Loucy (cell line): Measurements from ENCODE around the gene QRFP.

Experiments used
- H2AFZ ChIP-seq: fragments of 200-600 bp; sonication (generic); 2 replicates; pipeline ENCODE4 v1.6.0; 2016; ENCODE audit warnings: antibody characterized with exemption, mild to moderate bottlenecking, low read length, moderate library complexity
- H3F3A ChIP-seq: fragments of 200-600 bp; 2 replicates; pipeline ENCODE4 v1.6.0; 2016; ENCODE audit warnings: antibody characterized with exemption, low read depth, mild to moderate bottlenecking
- H3K27me3 ChIP-seq: fragments of 200-600 bp; sonication (generic); 2 replicates; pipeline ENCODE4 v1.6.1; 2014; ENCODE audit warnings: low read length, mild to moderate bottlenecking; ENCODE audit not compliant: insufficient read depth, poor library complexity, severe bottlenecking
- H3K36me3 ChIP-seq: fragments of 200-600 bp; sonication (generic); 2 replicates; pipeline ENCODE4 v1.6.1; 2016; ENCODE audit warnings: low read length; ENCODE audit not compliant: insufficient read depth
- H3K4me1 ChIP-seq: fragments of 200-600 bp; sonication (generic); 2 replicates; pipeline ENCODE4 v1.5.1; 2014; ENCODE audit warnings: low read length, mild to moderate bottlenecking; ENCODE audit not compliant: insufficient read depth, poor library complexity, severe bottlenecking
- H3K4me2 ChIP-seq: fragments of 200-600 bp; sonication (generic); 2 replicates; pipeline ENCODE4 v1.6.0; 2014; ENCODE audit warnings: antibody characterized with exemption, low read length, low read depth, mild to moderate bottlenecking; ENCODE audit not compliant: poor library complexity, severe bottlenecking
- H3K4me3 ChIP-seq: fragments of 200-600 bp; sonication (generic); 2 replicates; pipeline ENCODE4 v1.5.1; 2014; ENCODE audit warnings: low read length, mild to moderate bottlenecking, mixed read lengths; ENCODE audit not compliant: poor library complexity, severe bottlenecking
- H3K79me2 ChIP-seq: fragments of 200-600 bp; sonication (generic); 2 replicates; pipeline ENCODE4 v1.6.1; 2014; ENCODE audit warnings: low read length; ENCODE audit not compliant: insufficient read depth
- H3K9ac ChIP-seq: fragments of 200-600 bp; sonication (generic); 2 replicates; pipeline ENCODE4 v1.6.0; 2014; ENCODE audit warnings: mild to moderate bottlenecking, low read depth, low read length, moderate library complexity; ENCODE audit not compliant: poor library complexity, severe bottlenecking
- H3K9me2 ChIP-seq: fragments of 200-600 bp; sonication (generic); replicated peaks from 2 replicates; pipeline ENCODE4 v1.6.1; 2016; ENCODE audit warnings: low read depth, low read length, mixed read lengths
- H3K9me3 ChIP-seq: fragments of 200-600 bp; sonication (generic); 2 replicates; pipeline ENCODE4 v1.6.1; 2014; ENCODE audit warnings: mild to moderate bottlenecking, antibody characterized with exemption, low read length, low read depth; ENCODE audit not compliant: insufficient read depth
- H4K20me1 ChIP-seq: fragments of 200-600 bp; sonication (generic); 2 replicates; pipeline ENCODE4 v1.6.0; 2014; ENCODE audit warnings: antibody characterized with exemption, low read length, mild to moderate bottlenecking; ENCODE audit not compliant: insufficient read depth, poor library complexity, severe bottlenecking
- EZH2phosphoT487 ChIP-seq: fragments of 200-600 bp; IDR thresholded peaks from 2 replicates; pipeline ENCODE4 v1.6.1; 2018; ENCODE audit warnings: antibody characterized with exemption, mild to moderate bottlenecking, moderate library complexity, borderline replicate concordance
- TF ChIP-seq, protein P1 (sequence below): fragments of 200-600 bp; sonication (generic); conservative IDR thresholded peaks from 2 replicates; pipeline ENCODE4 v1.5.1; 2014; ENCODE audit warnings: mild to moderate bottlenecking, antibody characterized with exemption, low read length

Gene QRFP

GRCh38 chr9:130872093-130872492, 24.5 kb downstream of the QRFP start:
- Histone ChIP-seq H4K20me1 (peaks cover 3% of the 10 kb centered on the region), H3K27me3 (no peaks in the 10 kb centered on the region), H3F3A (no peaks in the 10 kb centered on the region), H3K9me2 (no peaks in the 10 kb centered on the region), H3K4me1 (no peaks in the 10 kb centered on the region), H3K9me3 (no peaks in the 10 kb centered on the region), H3K4me3 (no peak overlapping the region), H3K9ac (no peak overlapping the region), H2AFZ (no peak overlapping the region), H3K4me2 (no peak overlapping the region), H3K36me3 (peaks cover 41% of the 10 kb centered on the region; the same call in 1 of the 2 replicates), H3K79me2 (no peaks in the 10 kb centered on the region)
- no peak for TF ChIP-seq EZH2phosphoT487
- TF ChIP-seq, protein P1, sequence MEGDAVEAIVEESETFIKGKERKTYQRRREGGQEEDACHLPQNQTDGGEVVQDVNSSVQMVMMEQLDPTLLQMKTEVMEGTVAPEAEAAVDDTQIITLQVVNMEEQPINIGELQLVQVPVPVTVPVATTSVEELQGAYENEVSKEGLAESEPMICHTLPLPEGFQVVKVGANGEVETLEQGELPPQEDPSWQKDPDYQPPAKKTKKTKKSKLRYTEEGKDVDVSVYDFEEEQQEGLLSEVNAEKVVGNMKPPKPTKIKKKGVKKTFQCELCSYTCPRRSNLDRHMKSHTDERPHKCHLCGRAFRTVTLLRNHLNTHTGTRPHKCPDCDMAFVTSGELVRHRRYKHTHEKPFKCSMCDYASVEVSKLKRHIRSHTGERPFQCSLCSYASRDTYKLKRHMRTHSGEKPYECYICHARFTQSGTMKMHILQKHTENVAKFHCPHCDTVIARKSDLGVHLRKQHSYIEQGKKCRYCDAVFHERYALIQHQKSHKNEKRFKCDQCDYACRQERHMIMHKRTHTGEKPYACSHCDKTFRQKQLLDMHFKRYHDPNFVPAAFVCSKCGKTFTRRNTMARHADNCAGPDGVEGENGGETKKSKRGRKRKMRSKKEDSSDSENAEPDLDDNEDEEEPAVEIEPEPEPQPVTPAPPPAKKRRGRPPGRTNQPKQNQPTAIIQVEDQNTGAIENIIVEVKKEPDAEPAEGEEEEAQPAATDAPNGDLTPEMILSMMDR, result no peak

DNA sequence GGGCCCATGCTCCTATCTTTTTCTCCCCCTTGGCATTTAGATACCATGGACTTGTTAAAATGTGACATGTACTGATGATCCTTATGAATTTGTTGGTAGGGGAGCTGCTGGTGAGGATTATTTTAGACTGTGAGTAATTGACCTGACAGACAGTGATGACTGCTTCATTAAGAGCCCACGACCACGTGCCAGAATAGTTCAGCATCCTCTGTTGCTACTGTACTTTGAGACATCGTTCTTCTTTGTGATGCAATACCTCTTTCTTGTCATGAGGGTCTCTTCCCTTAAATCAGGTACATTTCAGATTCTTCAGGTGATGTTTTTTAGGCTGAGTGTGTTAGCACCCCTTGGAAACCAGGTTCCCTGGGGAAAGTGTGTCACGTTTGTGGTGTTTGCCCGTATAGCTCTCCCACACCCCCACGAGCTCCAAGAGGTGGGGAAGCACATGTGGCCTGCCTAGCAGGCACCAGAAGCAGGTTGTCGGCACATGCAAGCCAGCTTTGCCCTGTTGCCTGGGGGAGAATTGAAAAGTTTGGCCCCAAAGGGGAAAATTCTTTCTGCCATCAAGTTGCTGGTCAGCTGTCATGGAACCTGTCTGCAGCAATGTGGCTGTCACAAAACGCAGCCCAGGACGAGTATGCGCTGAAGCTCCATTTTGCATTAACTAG, 25.1 kb downstream of the QRFP start:
- no peak overlapping the region for H3K9ac ChIP-seq
- peaks cover 4% of the 10 kb centered on the region for H4K20me1 ChIP-seq
- no peaks in the 10 kb centered on the region for H3F3A ChIP-seq
- no peak overlapping the region for H2AFZ ChIP-seq
- H3K9me2 ChIP-seq, result no peaks in the 10 kb centered on the region
- no peak overlapping the region for H3K4me2 ChIP-seq
- H3K27me3 ChIP-seq, result no peaks in the 10 kb centered on the region
- peaks cover 41% of the 10 kb centered on the region; the same call in 1 of the 2 replicates for H3K36me3 ChIP-seq
- no peak overlapping the region for H3K4me3 ChIP-seq
- H3K4me1 ChIP-seq, result no peaks in the 10 kb centered on the region
- no peaks in the 10 kb centered on the region for H3K9me3 ChIP-seq
- TF ChIP-seq, protein P1, result no peak
- TF ChIP-seq EZH2phosphoT487, result no peak
- H3K79me2 ChIP-seq, result no peaks in the 10 kb centered on the region

DNA sequence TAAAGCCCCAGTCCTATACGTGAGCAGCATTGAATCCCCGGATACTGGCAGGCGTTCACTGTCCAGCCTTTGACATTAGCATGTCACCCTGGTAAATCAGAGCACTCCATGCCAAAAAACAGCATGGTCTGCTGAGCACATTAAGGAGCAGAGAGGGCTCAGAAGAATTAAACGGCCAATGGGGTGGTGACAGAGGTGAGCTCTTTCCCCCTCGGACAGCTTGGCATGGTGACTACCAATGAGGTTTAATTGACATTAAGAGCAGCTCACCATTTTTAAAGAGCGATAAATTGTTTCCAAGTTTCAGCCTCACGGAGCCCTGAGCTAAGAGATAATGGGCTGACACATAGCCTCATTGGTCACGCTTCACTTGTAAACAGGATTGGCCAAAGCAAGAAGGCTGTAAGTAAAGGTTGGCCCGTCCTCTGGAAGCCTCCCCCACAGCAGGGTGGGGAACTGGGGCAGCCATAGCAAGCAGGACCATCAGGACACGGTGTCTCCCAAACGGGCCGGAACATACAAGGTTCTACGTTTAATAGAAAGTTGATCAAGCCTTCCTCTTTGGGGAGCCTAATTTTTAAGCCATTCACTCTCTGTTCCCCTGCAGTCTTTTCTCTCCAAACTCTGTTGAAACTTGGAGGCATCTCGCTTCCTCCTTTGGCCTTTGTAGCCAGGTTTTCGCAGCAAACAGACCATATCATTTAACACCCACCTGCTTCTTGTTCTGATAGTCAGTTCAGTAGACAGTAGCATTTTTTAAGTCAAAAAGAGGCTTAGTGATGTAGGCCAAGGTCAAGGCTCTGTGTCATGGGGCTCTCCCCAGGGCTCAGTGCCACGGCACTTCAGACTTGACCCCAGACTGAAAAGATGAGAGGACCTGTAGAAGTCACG, 25.9 kb downstream of the QRFP start:
- Histone ChIP-seq H3K27me3 (no peaks in the 10 kb centered on the region), H3K4me1 (no peaks in the 10 kb centered on the region), H4K20me1 (peaks cover 4% of the 10 kb centered on the region), H3K4me2 (no peak overlapping the region), H2AFZ (no peak overlapping the region), H3K36me3 (peaks cover 41% of the 10 kb centered on the region; the same call in 1 of the 2 replicates), H3K9me3 (no peaks in the 10 kb centered on the region), H3K4me3 (no peak overlapping the region), H3F3A (no peaks in the 10 kb centered on the region), H3K9ac (no peak overlapping the region), H3K79me2 (no peaks in the 10 kb centered on the region), H3K9me2 (no peaks in the 10 kb centered on the region)
- no peak for TF ChIP-seq EZH2phosphoT487
- TF ChIP-seq, protein P1, result no peak
